ENCODE data around the gene GAS7. TPM values are rescaled to one million over a fixed set of nuclear protein-coding genes. Genes with fewer than 3 reads are reported as not detected.

GAS7 gene
- total RNA-seq, 2 experiments from 2014 or later, result 1.6 to 2.1 TPM

DNA sequence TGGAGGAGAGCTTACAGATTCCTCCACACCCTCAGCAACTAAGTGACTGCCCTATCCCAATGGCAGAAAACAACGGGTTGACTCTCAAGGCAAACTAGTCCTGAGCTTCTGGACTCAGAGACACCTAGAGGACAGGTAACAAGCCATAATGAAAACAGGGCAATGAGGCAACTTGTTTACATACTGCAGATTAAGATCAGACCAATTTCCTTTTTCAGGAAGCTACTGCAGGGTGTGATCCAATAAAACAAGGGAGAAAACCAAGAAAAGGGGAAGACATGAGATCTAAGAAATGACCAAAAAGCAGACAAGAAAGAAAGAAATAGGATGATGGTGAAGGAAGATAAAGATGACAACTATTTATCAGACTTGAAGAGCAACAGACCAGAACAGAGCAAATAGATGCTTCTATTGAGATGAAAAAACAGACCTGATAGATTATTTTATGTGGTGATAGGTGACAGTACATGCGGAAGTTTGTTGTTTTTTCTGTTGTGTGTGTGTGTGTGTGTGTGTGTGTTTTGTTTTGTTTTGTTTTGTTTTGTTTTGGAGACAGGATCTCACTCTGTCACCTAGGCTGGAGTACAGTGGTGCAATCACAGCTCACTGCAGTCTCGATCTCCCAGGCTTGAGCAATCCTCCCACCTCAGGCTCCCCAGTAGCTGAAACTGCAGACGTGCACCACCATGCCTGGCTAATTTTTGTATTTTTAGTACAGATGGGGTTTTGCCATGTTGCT is 120.7 kb downstream of the GAS7 start:
- H3K27ac Mint-ChIP-seq, result no peak overlapping the region

DNA sequence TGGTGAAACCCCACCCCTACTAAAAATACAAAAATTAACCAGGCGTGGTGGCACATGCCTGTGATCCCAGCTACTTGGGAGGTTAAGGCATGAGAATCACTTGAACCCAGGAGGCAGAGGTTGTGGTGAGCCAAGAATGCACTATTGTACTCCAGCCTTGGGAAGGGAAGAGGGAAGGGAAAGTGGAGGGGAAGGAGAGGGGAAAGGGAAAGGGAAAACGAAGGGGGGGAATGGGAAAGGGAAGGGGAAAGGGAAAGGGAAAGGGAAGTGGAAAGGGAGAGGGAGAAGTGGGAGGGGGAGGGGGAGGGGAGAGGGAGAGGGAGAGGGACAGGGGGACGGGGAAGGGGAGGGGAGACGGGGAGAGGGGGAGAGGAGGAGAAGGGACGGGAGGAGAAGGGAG is 122.5 kb downstream of the GAS7 start:
- Mint-ChIP-seq H3K27me3 (no peaks in the 10 kb centered on the region), H3K36me3 (ENCODE audit: low read depth) (peaks cover 1% of the 10 kb centered on the region), H3K27ac (no peak overlapping the region), H3K4me3 (no peak overlapping the region), H3K4me1 (ENCODE audit: low read depth) (peaks cover 10% of the 10 kb centered on the region), H3K9me3 (peaks cover 4% of the 10 kb centered on the region)
- TF ChIP-seq, protein P1, sequence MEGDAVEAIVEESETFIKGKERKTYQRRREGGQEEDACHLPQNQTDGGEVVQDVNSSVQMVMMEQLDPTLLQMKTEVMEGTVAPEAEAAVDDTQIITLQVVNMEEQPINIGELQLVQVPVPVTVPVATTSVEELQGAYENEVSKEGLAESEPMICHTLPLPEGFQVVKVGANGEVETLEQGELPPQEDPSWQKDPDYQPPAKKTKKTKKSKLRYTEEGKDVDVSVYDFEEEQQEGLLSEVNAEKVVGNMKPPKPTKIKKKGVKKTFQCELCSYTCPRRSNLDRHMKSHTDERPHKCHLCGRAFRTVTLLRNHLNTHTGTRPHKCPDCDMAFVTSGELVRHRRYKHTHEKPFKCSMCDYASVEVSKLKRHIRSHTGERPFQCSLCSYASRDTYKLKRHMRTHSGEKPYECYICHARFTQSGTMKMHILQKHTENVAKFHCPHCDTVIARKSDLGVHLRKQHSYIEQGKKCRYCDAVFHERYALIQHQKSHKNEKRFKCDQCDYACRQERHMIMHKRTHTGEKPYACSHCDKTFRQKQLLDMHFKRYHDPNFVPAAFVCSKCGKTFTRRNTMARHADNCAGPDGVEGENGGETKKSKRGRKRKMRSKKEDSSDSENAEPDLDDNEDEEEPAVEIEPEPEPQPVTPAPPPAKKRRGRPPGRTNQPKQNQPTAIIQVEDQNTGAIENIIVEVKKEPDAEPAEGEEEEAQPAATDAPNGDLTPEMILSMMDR (IDR thresholded peaks at IDR 0.05), result no peak
- ChIA-PET POLR2A (no interaction called here), CTCF (no interaction called here)
- DNase-seq (no peak), ATAC-seq (no peak)
- intact Hi-C loops (cut with micrococcal nuclease), result loop anchor here (10.0 kb wide), 2 partner anchors 49 to 149 kb away; no protein-coding TSS in a partner anchor

More for the DNA sequence above, 120.7 kb downstream of the GAS7 start:
- H3K4me1 Mint-ChIP-seq (ENCODE audit: low read depth), result peaks cover 21% of the 10 kb centered on the region
- intact Hi-C loops (cut with micrococcal nuclease), result loop anchor here (10.0 kb wide), 2 partner anchors 47 to 147 kb away; no protein-coding TSS in a partner anchor
- ChIA-PET POLR2A (no interaction called here), CTCF (no interaction called here)
- no peak overlapping the region for H3K4me3 Mint-ChIP-seq
- H3K9me3 Mint-ChIP-seq, result peaks cover 4% of the 10 kb centered on the region
- no peak for DNase-seq
- no peak for ATAC-seq
- H3K27me3 Mint-ChIP-seq, result no peaks in the 10 kb centered on the region
- TF ChIP-seq, protein P1 (IDR thresholded peaks at IDR 0.05), result no peak
- peaks cover 1% of the 10 kb centered on the region for H3K36me3 Mint-ChIP-seq (ENCODE audit: low read depth)

DNA sequence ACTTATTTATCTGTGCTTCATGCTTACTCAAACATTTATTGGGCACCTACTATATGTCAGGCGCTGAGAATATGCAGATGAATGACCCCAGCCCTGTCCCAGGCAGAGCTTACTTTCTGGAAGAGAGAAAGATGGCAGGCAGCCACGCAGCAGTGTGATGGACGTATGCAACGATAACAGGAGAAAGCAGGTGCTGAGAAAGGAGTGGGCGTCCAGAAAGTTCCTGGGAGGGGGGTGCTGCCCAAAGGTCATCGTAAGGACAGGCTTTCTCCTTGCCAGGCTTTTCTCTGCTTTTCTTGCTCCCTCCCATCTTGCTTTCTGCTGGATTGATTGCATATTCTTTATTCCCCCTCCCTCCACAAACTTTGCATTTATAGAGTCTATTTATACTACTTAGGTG is 124.5 kb downstream of the GAS7 start:
- DNase-seq, result no peak
- Mint-ChIP-seq H3K9me3 (peaks cover 4% of the 10 kb centered on the region), H3K4me3 (no peak overlapping the region), H3K27ac (no peak overlapping the region), H3K4me1 (ENCODE audit: low read depth) (peaks cover 3% of the 10 kb centered on the region), H3K36me3 (ENCODE audit: low read depth) (peaks cover 1% of the 10 kb centered on the region), H3K27me3 (no peaks in the 10 kb centered on the region)
- TF ChIP-seq, protein P1 (IDR thresholded peaks at IDR 0.05), result no peak
- intact Hi-C loops (cut with micrococcal nuclease), result loop anchor here (10.0 kb wide), 2 partner anchors 51 to 151 kb away; no protein-coding TSS in a partner anchor
- ChIA-PET CTCF (interaction anchor here (0.9 kb wide), 1 partner anchor 116 kb away, joined by 4 read pairs; no protein-coding TSS in a partner anchor), POLR2A (interaction anchor here (0.7 to 1.2 kb wide), 3 partner anchors 11 to 40 kb away, joined by 3 to 4 read pairs (median 3); no protein-coding TSS in a partner anchor)
- no peak for ATAC-seq

DNA sequence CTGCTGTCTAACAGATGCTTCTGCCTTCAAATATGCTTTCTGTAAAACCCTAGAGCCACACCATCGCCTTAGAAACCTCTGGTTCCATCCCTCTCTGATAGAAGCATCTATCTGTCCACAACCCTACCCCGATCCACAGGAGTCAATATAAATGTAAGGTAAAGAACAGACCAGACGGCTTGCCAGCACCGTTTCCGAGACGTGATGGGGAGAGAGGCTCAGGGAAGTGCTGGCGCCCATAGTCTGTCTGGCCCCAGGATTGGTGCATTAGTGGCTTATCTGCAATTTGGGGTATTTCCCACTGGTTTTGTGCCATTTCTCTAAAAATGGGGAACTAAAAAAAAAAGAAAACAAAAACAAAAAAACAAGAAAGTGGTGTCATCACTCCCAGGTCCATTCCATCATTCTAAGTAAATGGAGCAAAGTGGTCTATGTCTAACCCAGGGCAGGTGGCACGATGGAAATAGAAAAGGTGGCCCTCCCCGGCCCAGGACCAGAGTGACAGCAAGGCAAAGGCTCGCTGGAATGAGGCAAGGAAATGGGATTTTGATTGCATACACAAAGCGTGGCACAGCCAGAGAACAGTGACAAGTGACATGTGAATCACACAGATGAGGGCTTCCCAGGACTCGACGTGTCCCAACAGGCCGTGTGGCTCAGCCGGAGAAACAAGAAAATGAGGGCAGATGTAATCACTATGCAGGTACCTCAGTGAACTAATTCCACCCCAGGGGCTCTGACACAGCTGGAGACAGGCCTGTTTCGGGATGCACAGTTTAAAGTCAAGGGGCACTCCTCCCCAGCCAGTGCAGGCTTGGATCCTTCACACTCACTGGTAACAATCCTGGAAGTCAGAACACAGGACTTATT is 125.6 kb downstream of the GAS7 start:
- H3K27ac Mint-ChIP-seq, result no peak overlapping the region
- peaks cover 3% of the 10 kb centered on the region for H3K9me3 Mint-ChIP-seq
- intact Hi-C loops (cut with micrococcal nuclease), result loop anchor here (10.0 kb wide), 2 partner anchors 52 to 152 kb away; no protein-coding TSS in a partner anchor
- TF ChIP-seq, protein P1 (IDR thresholded peaks at IDR 0.05), result no peak
- H3K36me3 Mint-ChIP-seq (ENCODE audit: low read depth), result peaks cover 1% of the 10 kb centered on the region
- DNase-seq (no peak), ATAC-seq (no peak)
- ChIA-PET CTCF (no interaction called here), POLR2A (interaction anchor here (0.7 to 1.0 kb wide), 2 partner anchors 10 to 12 kb away, joined by 3 read pairs; no protein-coding TSS in a partner anchor)
- H3K4me1 Mint-ChIP-seq (ENCODE audit: low read depth), result peaks cover 2% of the 10 kb centered on the region
- H3K27me3 Mint-ChIP-seq, result no peaks in the 10 kb centered on the region
- no peak overlapping the region for H3K4me3 Mint-ChIP-seq
